H1 (cell line): ENCODE measurements around the gene ARL8A. TPM values are rescaled to one million over a fixed set of nuclear protein-coding genes. Genes with fewer than 3 reads are reported as not detected.

Source experiments
- BCL11A ChIP-seq, 2 experiments: IDR thresholded peaks; one replicate each; pipeline ENCODE4 v1.6.1; 2011; ENCODE audit warnings: low read depth in 2 of 2, low read length in 2 of 2, mild to moderate bottlenecking in 2 of 2
- BRCA1 ChIP-seq: IDR thresholded peaks from 2 replicates; pipeline ENCODE4 v1.6.1; 2012; ENCODE audit warnings: low read depth, low read length, improper control_type of control experiment
- CBX5 ChIP-seq: fragments of 300-800, 300-1000 bp; sonication (generic); IDR thresholded peaks from 2 replicates; pipeline ENCODE4 v1.7.1; 2016; ENCODE audit warnings: antibody characterized with exemption, low read length, low read depth
- CHD1 ChIP-seq: IDR thresholded peaks from 2 replicates; pipeline ENCODE4 v1.6.1; 2012; ENCODE audit warnings: low read depth, low read length, improper control_type of control experiment
- CHD7 ChIP-seq: fragments of 300-600 bp; sonication (generic); IDR thresholded peaks from 2 replicates; pipeline ENCODE4 v1.7.1; 2012; ENCODE audit warnings: low read length, moderate library complexity, mild to moderate bottlenecking, inconsistent platforms; ENCODE audit not compliant: insufficient replicate concordance
- EZH2 ChIP-seq: fragments of 200-600 bp; sonication (generic); IDR thresholded peaks from 2 replicates; pipeline ENCODE4 v1.7.1; 2012; ENCODE audit warnings: low read depth, mild to moderate bottlenecking, moderate library complexity, low read length, inconsistent platforms; ENCODE audit not compliant: severe bottlenecking
- HDAC2 ChIP-seq, 2 experiments: fragments of 300-600 bp in 1 of 2; sonication (generic) in 1 of 2; IDR thresholded peaks; 2 replicates each; pipeline ENCODE4 v1.6.1; 2011 to 2012; ENCODE audit warnings: low read depth in 2 of 2, low read length in 2 of 2, mild to moderate bottlenecking in 2 of 2, moderate library complexity in 2 of 2, borderline replicate concordance in 1 of 2, inconsistent platforms in 1 of 2
- NANOG ChIP-seq: IDR thresholded peaks from 2 replicates; pipeline ENCODE4 v1.6.1; 2011; ENCODE audit warnings: low read length, low read depth, mild to moderate bottlenecking, inconsistent platforms; ENCODE audit not compliant: insufficient read depth, poor library complexity, severe bottlenecking
- RXRA ChIP-seq: IDR thresholded peaks from 2 replicates; pipeline ENCODE4 v1.6.1; 2011; ENCODE audit warnings: low read depth, mild to moderate bottlenecking, low read length, moderate library complexity; ENCODE audit not compliant: insufficient read depth
- SAP30 ChIP-seq: fragments of 300-600 bp; sonication (generic); IDR thresholded peaks from 2 replicates; pipeline ENCODE4 v1.7.1; 2012; ENCODE audit warnings: low read length, moderate library complexity, mild to moderate bottlenecking, inconsistent platforms; ENCODE audit not compliant: insufficient read depth, insufficient replicate concordance
- TBP ChIP-seq: IDR thresholded peaks from 2 replicates; pipeline ENCODE4 v1.6.1; 2011; ENCODE audit warnings: low read depth, low read length, improper control_type of control experiment
- TCF12 ChIP-seq: IDR thresholded peaks from 2 replicates; pipeline ENCODE4 v1.6.1; 2011; ENCODE audit warnings: low read depth, mild to moderate bottlenecking, low read length
- polyA plus RNA-seq, 7 experiments: library from polyadenylated mRNA; depleted of rRNA in 3 of 7; stranded (reverse) in 5 of 7; unstranded in 2 of 7; fragments of >200 nt in 5 of 7; fragments of 200-250 nt in 2 of 7; gene quantifications; 1 replicate in 5 of 7; 2 replicates in 1 of 7; 4 replicates in 1 of 7; pipeline versions ENCODE4 v1.2.1 to v1.2.3, GENCODE V29; 2011 to 2013; ENCODE audit warnings: missing spikeins in 2 of 7, mixed read lengths in 2 of 7
- total RNA-seq: library from RNA; stranded (reverse); fragmentation: NEBNext Ultra II Directional; extraction: Animal tissue kit (Norgen Biotek cat#: 25700); gene quantifications from 2 replicates; pipeline ENCODE4 v1.2.1, GENCODE V29; 2021

Gene ARL8A
- total and polyA plus RNA-seq, 2 of the 8 experiments (the other 6 are each of a cell fraction or from before 2014, with no cell fraction given) = 40.3 to 58.7 TPM

- TF ChIP-seq CHD7 (no peak), NANOG (no peak), BCL11A (IDR thresholded peaks at IDR 0.05; ENCODE audit: low read depth in 2 of 2, low read length in 2 of 2) (no peak), TCF12 (no peak), EZH2 (no peak), BRCA1 (no peak), SAP30 (no peak), TBP (no peak), CBX5 (no peak), RXRA (no peak), CHD1 (no peak), HDAC2 (IDR thresholded peaks at IDR 0.05; ENCODE audit: borderline replicate concordance in 1 of 2, low read depth in 2 of 2, low read length in 2 of 2) (no peak)
Observed at GRCh38 chr1:202186327-202186726, 41.8 kb upstream of the ARL8A start (continued).
